ENCODE measurements around the gene CARD10.

CARD10 gene

GRCh38 chr22:37525073-37525745, 6.0 kb upstream of the CARD10 start:
- no peak for DNase-seq

- DNase-seq: no peak
Measured at GRCh38 chr22:37522482-37522881, 3.3 kb upstream of the CARD10 start.

- DNase-seq: no peak
Measured at GRCh38 chr22:37521236-37521739, 2.1 kb upstream of the CARD10 start.

DNA sequence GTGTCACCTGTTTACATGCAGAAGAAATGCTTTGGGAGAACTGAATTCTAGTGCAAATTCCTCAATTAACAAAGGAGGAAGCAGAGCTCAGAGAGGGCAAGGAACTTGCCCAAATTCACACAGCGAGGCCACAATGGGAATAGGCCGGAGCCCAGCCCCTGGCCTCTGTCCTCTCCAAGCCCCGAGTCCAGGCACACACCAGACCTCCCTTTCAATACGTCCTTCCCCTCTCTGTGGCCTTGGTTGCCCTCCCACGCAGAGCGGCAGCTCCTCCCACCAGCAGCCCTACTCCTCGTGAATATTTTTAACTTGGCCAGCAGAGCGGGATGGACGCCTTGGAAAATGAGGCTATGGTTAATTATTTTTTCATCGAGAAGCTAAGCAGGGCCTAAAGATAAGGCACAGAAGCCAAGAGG, 1.6 kb upstream of the CARD10 start:
- DNase-seq: no peak

DNA sequence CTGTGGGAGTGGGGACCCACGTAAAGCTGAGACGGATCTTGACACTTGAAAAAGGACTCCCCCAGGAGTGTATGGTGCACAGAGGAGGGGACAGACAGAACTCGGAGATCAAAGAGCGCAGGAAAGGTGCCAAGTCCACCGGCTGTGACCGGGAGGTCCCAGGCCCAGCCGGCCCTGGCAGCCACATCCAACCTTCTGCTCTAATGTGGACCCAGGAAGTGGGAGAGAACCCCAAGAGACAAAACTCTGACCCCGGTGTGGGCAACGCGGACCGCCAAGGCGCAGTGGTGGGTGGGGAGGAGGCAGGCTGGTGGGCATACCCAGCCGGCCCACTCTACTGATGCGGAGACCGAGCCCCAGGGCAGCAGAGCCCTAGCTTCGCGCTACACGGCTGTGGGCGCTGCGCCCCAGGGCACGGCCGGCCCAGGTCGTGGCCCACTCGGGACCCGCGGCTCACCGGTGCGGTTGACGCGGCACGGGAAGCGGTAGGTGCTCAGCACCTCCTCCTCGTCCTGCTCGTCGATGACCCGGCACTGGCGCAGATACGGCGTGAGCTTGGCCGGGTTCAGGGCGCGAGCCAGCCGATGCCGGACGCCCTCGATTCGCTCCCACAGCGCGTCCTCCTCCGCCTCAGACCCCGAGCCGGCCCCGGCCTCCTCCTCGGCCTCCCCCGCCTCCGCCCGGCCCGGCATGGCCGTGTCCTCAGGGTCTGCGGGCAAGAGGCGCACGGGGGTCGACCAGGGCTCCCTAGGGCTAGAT, 527 bp downstream of the CARD10 start:
- DNase-seq: no peak

GRCh38 chr22:37517826-37518450, 1.3 kb downstream of the CARD10 start:
- DNase-seq: no peak

GRCh38 chr22:37516456-37516855, 2.8 kb downstream of the CARD10 start:
- no peak for DNase-seq

GRCh38 chr22:37515901-37516300, 3.3 kb downstream of the CARD10 start:
- no peak for DNase-seq

GRCh38 chr22:37514526-37515051, 4.6 kb downstream of the CARD10 start:
- no peak for DNase-seq

- DNase-seq: no peak
Measured at GRCh38 chr22:37511395-37512104, 7.7 kb downstream of the CARD10 start.

- no peak for DNase-seq
Measured at GRCh38 chr22:37510091-37510490, 9.1 kb downstream of the CARD10 start.

DNA sequence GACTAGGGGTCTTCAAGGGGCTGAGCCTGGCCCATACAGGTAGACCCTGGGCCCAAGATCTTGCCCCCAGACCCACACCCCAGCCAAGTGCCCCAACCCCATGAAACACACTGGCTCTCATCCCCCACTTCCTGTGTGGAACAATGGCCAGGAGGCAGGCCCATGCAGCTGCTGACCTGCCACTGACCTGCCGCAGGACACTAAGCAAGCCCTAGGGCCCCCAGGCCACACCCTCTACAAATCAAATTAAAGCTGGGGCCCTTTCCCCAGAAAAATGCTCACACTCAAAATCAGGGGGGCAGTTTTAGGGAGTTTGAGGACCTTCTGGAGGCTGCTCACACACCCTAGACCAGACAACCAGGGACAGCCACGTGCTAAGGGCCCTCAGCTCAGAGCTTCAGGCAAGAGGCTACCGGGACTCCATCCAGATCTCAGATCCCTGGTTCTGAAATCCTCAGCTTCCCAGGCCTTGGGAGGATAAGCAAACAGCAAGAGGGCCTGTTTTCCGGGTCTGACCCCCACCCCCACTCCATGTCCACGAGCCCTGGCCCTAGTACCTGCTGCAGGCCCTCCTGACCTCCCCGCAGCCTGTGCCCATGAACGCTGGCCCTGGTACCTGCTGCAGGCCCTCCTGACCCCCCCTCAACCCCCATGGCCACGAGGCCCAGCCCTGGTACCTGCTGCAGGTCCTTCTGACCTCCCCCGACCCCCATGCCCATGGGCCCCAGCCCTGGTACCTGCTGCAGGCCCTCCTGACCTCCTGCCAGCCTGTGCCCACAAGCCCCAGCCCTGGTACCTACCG, 10.0 kb downstream of the CARD10 start:
- no peak for DNase-seq

- no peak for DNase-seq
Measured at GRCh38 chr22:37508431-37508992, 10.7 kb downstream of the CARD10 start.

- no peak for DNase-seq
Measured at GRCh38 chr22:37507731-37508130, 11.5 kb downstream of the CARD10 start.

- no peak for DNase-seq
Measured at GRCh38 chr22:37505989-37506388, 13.2 kb downstream of the CARD10 start.

GRCh38 chr22:37505565-37505964, 13.7 kb downstream of the CARD10 start:
- no peak for DNase-seq

DNA sequence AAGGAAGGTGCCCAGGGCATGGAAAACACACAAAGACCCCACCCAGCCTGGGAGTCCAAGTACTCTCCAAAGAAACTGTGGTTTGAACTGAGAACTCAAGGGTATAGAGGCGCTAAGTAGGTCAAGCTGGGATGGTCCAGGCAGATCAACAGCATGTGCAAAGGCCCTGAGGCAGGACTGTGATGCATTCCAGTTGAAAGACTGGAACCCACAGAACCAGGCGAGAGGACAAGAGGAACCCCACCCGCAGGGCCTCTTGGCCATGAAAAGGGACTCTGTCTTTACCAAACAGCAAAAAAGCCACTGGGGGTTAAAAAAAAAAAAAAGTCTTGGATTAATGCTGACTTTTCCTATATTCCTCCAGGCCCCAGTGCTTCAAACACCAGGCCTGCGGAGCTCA, 14.3 kb downstream of the CARD10 start:
- DNase-seq: no peak

DNA sequence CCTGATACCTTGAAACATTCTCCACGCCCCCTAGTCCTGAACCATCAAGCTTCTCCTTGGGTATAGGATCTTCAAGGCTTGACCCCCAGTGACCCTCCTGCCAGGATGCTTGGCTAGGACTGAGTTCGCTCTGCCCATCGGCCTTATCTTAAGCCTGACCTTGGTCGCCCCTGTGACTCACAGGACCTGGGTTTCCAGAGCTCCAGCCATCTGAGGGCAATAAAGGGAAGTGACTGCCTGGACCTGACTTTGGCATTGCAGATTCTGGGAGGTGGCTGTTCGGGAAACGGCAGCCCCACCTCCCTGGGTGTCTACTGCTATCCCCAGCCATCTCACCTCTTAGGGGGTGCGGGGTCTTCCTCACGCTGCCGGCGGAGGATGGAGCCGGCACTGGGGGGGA, 15.4 kb downstream of the CARD10 start:
- DNase-seq: no peak

- no peak for DNase-seq
Measured at GRCh38 chr22:37503183-37503683, 16.0 kb downstream of the CARD10 start.

DNA sequence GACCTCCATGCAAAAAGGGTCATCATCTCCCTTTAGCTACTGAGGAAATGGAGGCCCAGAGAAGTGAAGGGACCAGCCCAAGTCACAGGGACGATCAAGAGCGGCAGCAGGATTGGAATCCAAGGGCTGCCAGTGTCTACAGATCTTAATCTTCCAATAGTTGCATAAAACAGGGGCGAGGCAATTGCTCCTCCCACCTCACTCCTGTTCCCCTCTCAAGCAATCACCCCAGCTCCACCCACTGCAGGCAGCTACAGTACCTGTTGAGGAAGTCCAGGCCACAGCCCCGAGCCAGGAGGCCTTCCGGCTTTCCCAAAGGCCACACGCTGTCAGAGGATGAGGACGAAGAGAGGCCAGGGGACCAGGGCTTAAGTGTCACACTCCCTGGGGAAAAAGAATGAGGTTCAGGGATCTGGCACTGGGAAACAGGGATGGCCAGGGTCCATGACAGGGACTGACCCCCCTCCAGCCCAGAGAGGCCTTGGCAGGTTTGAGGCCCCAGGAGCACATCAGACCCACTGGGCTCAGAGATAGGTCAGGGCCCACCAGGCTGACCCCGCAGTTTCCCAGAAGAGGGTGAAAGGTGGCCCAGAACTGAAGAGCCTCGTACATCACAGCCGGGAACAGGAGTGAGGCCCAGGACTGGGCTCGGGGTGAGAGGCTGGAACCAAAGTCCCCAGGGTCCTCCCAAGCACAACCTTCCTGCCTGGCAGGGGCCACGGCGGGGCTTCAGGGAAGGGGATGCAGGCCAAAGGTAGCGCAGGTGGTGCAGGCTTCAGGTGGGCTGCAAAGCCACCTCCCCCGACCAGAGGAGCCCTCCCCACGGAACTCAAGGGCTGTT, 16.7 kb downstream of the CARD10 start:
- DNase-seq: no peak
